GM12801 (cell line): ENCODE data around the gene DIS3L2.

Experiments
- TF ChIP-seq, protein P1 (sequence below): IDR thresholded peaks from one replicate; pipeline ENCODE4 v1.5.1; 2011; ENCODE audit warnings: control low read depth; ENCODE audit not compliant: insufficient read length; ENCODE audit errors: extremely low read depth

The DIS3L2 gene

GRCh38 chr2:232309592-232309991 lies 348.1 kb downstream of the DIS3L2 start:
- TF ChIP-seq, protein P1, sequence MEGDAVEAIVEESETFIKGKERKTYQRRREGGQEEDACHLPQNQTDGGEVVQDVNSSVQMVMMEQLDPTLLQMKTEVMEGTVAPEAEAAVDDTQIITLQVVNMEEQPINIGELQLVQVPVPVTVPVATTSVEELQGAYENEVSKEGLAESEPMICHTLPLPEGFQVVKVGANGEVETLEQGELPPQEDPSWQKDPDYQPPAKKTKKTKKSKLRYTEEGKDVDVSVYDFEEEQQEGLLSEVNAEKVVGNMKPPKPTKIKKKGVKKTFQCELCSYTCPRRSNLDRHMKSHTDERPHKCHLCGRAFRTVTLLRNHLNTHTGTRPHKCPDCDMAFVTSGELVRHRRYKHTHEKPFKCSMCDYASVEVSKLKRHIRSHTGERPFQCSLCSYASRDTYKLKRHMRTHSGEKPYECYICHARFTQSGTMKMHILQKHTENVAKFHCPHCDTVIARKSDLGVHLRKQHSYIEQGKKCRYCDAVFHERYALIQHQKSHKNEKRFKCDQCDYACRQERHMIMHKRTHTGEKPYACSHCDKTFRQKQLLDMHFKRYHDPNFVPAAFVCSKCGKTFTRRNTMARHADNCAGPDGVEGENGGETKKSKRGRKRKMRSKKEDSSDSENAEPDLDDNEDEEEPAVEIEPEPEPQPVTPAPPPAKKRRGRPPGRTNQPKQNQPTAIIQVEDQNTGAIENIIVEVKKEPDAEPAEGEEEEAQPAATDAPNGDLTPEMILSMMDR: no peak

- TF ChIP-seq, protein P1: no peak
Observed at GRCh38 chr2:232310121-232310520, 348.6 kb downstream of the DIS3L2 start.

GRCh38 chr2:232310696-232311095 lies 349.2 kb downstream of the DIS3L2 start:
- TF ChIP-seq, protein P1: no peak

GRCh38 chr2:232315049-232315922 lies 353.8 kb downstream of the DIS3L2 start:
- TF ChIP-seq, protein P1: no peak

- TF ChIP-seq, protein P1: no peak
Observed at GRCh38 chr2:232315923-232316299, 354.4 kb downstream of the DIS3L2 start.

GRCh38 chr2:232316461-232317330 lies 355.2 kb downstream of the DIS3L2 start:
- TF ChIP-seq, protein P1: no peak

- TF ChIP-seq, protein P1: no peak
Observed at GRCh38 chr2:232318169-232318855, 356.8 kb downstream of the DIS3L2 start.
